Fibroblast of lung (primary cell): ENCODE data around the gene TMEM209.

Source experiments
- EZH2 ChIP-seq: IDR thresholded peaks from 2 replicates; pipeline ENCODE4 v1.5.1; 2012; ENCODE audit warnings: low read length, control low read depth, mild to moderate bottlenecking; ENCODE audit errors: missing control alignments
- TF ChIP-seq, protein P1 (sequence below), 2 donors: IDR thresholded peaks in 1 of 2; conservative IDR thresholded peaks in 1 of 2; 1 replicate in 1 of 2; 2 replicates in 1 of 2; pipeline ENCODE4 v1.5.1; 2011 to 2012; ENCODE audit warnings: low read length in 2 of 2, control low read depth in 1 of 2, inconsistent platforms in 1 of 2, low read depth in 1 of 2, mild to moderate bottlenecking in 1 of 2

DNA sequence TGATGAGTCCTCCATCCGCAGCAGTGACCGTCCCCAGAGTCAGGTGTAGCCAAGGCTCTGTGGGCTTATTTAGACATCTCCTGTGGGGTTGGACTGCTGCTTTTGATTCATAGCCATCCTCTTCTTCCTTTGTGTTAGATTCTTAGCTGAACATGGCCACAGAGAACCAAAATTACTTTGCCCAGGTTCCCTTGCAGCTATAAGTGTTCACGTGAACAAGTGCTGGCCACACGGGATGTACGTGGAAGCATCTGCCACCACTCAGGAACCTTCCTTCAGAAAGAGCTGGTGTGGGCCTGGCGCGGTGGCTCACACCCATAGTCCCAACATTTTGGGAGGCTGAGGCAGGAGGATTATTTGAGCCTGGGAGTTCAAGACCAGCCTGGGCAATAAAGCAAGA is 49.1 kb downstream of the TMEM209 start:
- TF ChIP-seq, protein P1, sequence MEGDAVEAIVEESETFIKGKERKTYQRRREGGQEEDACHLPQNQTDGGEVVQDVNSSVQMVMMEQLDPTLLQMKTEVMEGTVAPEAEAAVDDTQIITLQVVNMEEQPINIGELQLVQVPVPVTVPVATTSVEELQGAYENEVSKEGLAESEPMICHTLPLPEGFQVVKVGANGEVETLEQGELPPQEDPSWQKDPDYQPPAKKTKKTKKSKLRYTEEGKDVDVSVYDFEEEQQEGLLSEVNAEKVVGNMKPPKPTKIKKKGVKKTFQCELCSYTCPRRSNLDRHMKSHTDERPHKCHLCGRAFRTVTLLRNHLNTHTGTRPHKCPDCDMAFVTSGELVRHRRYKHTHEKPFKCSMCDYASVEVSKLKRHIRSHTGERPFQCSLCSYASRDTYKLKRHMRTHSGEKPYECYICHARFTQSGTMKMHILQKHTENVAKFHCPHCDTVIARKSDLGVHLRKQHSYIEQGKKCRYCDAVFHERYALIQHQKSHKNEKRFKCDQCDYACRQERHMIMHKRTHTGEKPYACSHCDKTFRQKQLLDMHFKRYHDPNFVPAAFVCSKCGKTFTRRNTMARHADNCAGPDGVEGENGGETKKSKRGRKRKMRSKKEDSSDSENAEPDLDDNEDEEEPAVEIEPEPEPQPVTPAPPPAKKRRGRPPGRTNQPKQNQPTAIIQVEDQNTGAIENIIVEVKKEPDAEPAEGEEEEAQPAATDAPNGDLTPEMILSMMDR (conservative IDR thresholded peaks at IDR 0.05 in 1 of 2, IDR thresholded peaks at IDR 0.05 in 1 of 2; ENCODE audit: low read depth in 1 of 2, low read length in 2 of 2): no peak
- TF ChIP-seq EZH2: no peak
